Liver (tissue), 9 donors: ENCODE data around the gene SDK2. TPM values are rescaled to one million over a fixed set of nuclear protein-coding genes. Genes with fewer than 3 reads are reported as not detected.

Source experiments
- DNase-seq: peaks from one replicate; pipeline ENCODE4 v3.0.0-alpha.2; 2017; ENCODE audit warnings: low spot score
- H3K27ac ChIP-seq, 2 donors: one replicate each; pipeline ENCODE4 v1.7.0; 2013; ENCODE audit warnings: inconsistent platforms in 2 of 2, low read length in 2 of 2, control low read depth in 1 of 2, low read depth in 1 of 2, mild to moderate bottlenecking in 1 of 2
- H3K27me3 ChIP-seq, 4 donors: one replicate each; pipeline versions ENCODE4 v1.6.1 to v1.7.0; 2013; ENCODE audit warnings: low read length in 3 of 4, inconsistent platforms in 1 of 4, mild to moderate bottlenecking in 1 of 4, moderate library complexity in 1 of 4; ENCODE audit not compliant: control insufficient read depth in 4 of 4, insufficient read depth in 4 of 4
- H3K36me3 ChIP-seq, 4 donors: one replicate each; pipeline versions ENCODE4 v1.6.1 to v1.7.0; 2013; ENCODE audit warnings: low read length in 3 of 4, mild to moderate bottlenecking in 3 of 4, low read depth in 1 of 4, moderate library complexity in 1 of 4; ENCODE audit not compliant: control insufficient read depth in 4 of 4, insufficient read depth in 3 of 4
- H3K4me1 ChIP-seq, 4 donors: one replicate each; pipeline versions ENCODE4 v1.6.1 to v1.7.0; 2013; ENCODE audit warnings: low read length in 3 of 4, mild to moderate bottlenecking in 3 of 4, moderate library complexity in 1 of 4; ENCODE audit not compliant: control insufficient read depth in 4 of 4, insufficient read depth in 4 of 4
- H3K4me3 ChIP-seq, 3 donors: one replicate each; pipeline versions ENCODE4 v1.6.1 to v1.7.0; 2013; ENCODE audit warnings: low read length in 3 of 3, control low read depth in 1 of 3, low read depth in 1 of 3, mild to moderate bottlenecking in 1 of 3
- H3K9ac ChIP-seq, 2 donors: one replicate each; pipeline ENCODE4 v1.7.0; 2013; ENCODE audit warnings: low read length in 2 of 2, mild to moderate bottlenecking in 2 of 2, moderate library complexity in 2 of 2, control low read depth in 1 of 2, low read depth in 1 of 2
- H3K9me3 ChIP-seq, 4 donors: one replicate each; pipeline versions ENCODE4 v1.6.1 to v1.7.0; 2013; ENCODE audit warnings: low read length in 3 of 4; ENCODE audit not compliant: control insufficient read depth in 4 of 4
- ATF3 ChIP-seq: IDR thresholded peaks from 2 replicates; pipeline ENCODE4 v1.6.1; 2016; ENCODE audit warnings: antibody characterized with exemption
- EGR1 ChIP-seq, 2 donors: IDR thresholded peaks; 2 replicates each; pipeline ENCODE4 v1.6.1; 2016 to 2018; ENCODE audit warnings: antibody characterized with exemption in 2 of 2, low read depth in 2 of 2
- FOXA1 ChIP-seq: IDR thresholded peaks from 2 replicates; pipeline ENCODE4 v1.6.1; 2016; ENCODE audit warnings: antibody characterized with exemption
- FOXA2 ChIP-seq: IDR thresholded peaks from 2 replicates; pipeline ENCODE4 v1.6.1; 2016; ENCODE audit warnings: antibody characterized with exemption
- GABPA ChIP-seq, 2 donors: IDR thresholded peaks in 1 of 2; conservative IDR thresholded peaks in 1 of 2; 2 replicates each; pipeline ENCODE4 v1.6.1; 2016; ENCODE audit warnings: antibody characterized with exemption in 2 of 2, mild to moderate bottlenecking in 1 of 2, moderate library complexity in 1 of 2
- HNF4A ChIP-seq, 2 donors: conservative IDR thresholded peaks; 2 replicates each; pipeline ENCODE4 v1.6.1; 2016; ENCODE audit warnings: antibody characterized with exemption in 2 of 2, mild to moderate bottlenecking in 2 of 2
- HNF4G ChIP-seq: IDR thresholded peaks from 2 replicates; pipeline ENCODE4 v1.6.1; 2016; ENCODE audit warnings: antibody characterized with exemption
- JUND ChIP-seq, 2 donors: IDR thresholded peaks; 2 replicates each; pipeline ENCODE4 v1.6.1; 2016; ENCODE audit warnings: antibody characterized with exemption in 2 of 2
- NR2F2 ChIP-seq: IDR thresholded peaks from 2 replicates; pipeline ENCODE4 v1.6.1; 2016; ENCODE audit warnings: antibody characterized with exemption
- RXRA ChIP-seq, 2 donors: IDR thresholded peaks; 2 replicates each; pipeline ENCODE4 v1.6.1; 2017 to 2018; ENCODE audit warnings: antibody characterized with exemption in 2 of 2, mild to moderate bottlenecking in 1 of 2
- SP1 ChIP-seq: IDR thresholded peaks from 2 replicates; pipeline ENCODE4 v1.6.1; 2018; ENCODE audit warnings: antibody characterized with exemption, mild to moderate bottlenecking
- TAF1 ChIP-seq: conservative IDR thresholded peaks from 2 replicates; pipeline ENCODE4 v1.6.1; 2016; ENCODE audit warnings: antibody characterized with exemption, mild to moderate bottlenecking
- YY1 ChIP-seq: IDR thresholded peaks from 2 replicates; pipeline ENCODE4 v1.6.1; 2016; ENCODE audit warnings: antibody characterized with exemption, mild to moderate bottlenecking
- ZBTB33 ChIP-seq: IDR thresholded peaks from 2 replicates; pipeline ENCODE4 v1.6.1; 2016; ENCODE audit warnings: antibody characterized with exemption
- WGBS: extraction: QIAGEN DNeasy Blood & Tissue Kit; methylation state at CpG from one replicate; pipeline ENCODE4 v1.1.7; 2013; 5-methylcytosine and 5-hydroxymethylcytosine counted together
- polyA plus RNA-seq, 2 donors: library from polyadenylated mRNA; stranded (reverse) in 1 of 2; unstranded in 1 of 2; fragments of 200-250 nt in 1 of 2; fragments of >200 nt in 1 of 2; fragmentation: Nextera tagmentation in 1 of 2; extraction: Ambion mirVana in 1 of 2; gene quantifications; one replicate each; pipeline versions ENCODE4 v1.2.1 to v1.2.3, GENCODE V29; 2013 to 2015
- total RNA-seq, 2 donors: library from RNA; depleted of rRNA; stranded (reverse); fragments of >200 nt; gene quantifications; one replicate each; pipeline ENCODE4 v1.2.3, GENCODE V29; 2014
- TF ChIP-seq, protein P1 (sequence below): fragments of 150-350 bp; IDR thresholded peaks from 2 replicates; pipeline ENCODE4 v1.5.1; 2017; ENCODE audit warnings: improper control_type of control experiment, low read depth, low read length; ENCODE audit not compliant: missing input control
- TF ChIP-seq, protein P2 (sequence below): IDR thresholded peaks from 2 replicates; pipeline ENCODE4 v1.6.1; 2016; ENCODE audit warnings: antibody characterized with exemption
- TF ChIP-seq, protein P3 (sequence below): IDR thresholded peaks from 2 replicates; pipeline ENCODE4 v1.6.1; 2016; ENCODE audit warnings: antibody characterized with exemption, mild to moderate bottlenecking
- donor health status: healthy.
- donor health status: healthy.
- donor health status: healthy.
- donor health status: healthy.
- donor health status: healthy.

Gene SDK2
- total and polyA plus RNA-seq, 4 donors: 0.05 to 0.42 (median 0.10) TPM

GRCh38 chr17:73397278-73397826, 246.9 kb downstream of the SDK2 start:
- no peak for DNase-seq
- Histone ChIP-seq H3K27ac (no peak overlapping the region), H3K4me1 (no peaks in the 10 kb centered on the region), H3K9ac (no peak overlapping the region), H3K36me3 (no peaks in the 10 kb centered on the region), H3K27me3 (no peaks in the 10 kb centered on the region), H3K4me3 (no peak overlapping the region), H3K9me3 (no peaks in the 10 kb centered on the region)
- no peak for TF ChIP-seq FOXA2
- no peak for TF ChIP-seq HNF4G
- TF ChIP-seq SP1: no peak
- TF ChIP-seq HNF4A (conservative IDR thresholded peaks at IDR 0.05): no peak
- no peak for TF ChIP-seq EGR1 (IDR thresholded peaks at IDR 0.05; ENCODE audit: low read depth in 2 of 2)
- TF ChIP-seq GABPA (IDR thresholded peaks at IDR 0.05 in 1 of 2, conservative IDR thresholded peaks at IDR 0.05 in 1 of 2): no peak
- TF ChIP-seq, protein P1, sequence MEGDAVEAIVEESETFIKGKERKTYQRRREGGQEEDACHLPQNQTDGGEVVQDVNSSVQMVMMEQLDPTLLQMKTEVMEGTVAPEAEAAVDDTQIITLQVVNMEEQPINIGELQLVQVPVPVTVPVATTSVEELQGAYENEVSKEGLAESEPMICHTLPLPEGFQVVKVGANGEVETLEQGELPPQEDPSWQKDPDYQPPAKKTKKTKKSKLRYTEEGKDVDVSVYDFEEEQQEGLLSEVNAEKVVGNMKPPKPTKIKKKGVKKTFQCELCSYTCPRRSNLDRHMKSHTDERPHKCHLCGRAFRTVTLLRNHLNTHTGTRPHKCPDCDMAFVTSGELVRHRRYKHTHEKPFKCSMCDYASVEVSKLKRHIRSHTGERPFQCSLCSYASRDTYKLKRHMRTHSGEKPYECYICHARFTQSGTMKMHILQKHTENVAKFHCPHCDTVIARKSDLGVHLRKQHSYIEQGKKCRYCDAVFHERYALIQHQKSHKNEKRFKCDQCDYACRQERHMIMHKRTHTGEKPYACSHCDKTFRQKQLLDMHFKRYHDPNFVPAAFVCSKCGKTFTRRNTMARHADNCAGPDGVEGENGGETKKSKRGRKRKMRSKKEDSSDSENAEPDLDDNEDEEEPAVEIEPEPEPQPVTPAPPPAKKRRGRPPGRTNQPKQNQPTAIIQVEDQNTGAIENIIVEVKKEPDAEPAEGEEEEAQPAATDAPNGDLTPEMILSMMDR: no peak
- TF ChIP-seq RXRA (IDR thresholded peaks at IDR 0.05): no peak
- no peak for TF ChIP-seq FOXA1
- no peak for TF ChIP-seq ZBTB33
- TF ChIP-seq, protein P2, sequence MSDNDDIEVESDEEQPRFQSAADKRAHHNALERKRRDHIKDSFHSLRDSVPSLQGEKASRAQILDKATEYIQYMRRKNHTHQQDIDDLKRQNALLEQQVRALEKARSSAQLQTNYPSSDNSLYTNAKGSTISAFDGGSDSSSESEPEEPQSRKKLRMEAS: no peak
- 86% methylated on average over 17 of the region's 17 CpGs for WGBS

- Histone ChIP-seq H3K9me3 (no peaks in the 10 kb centered on the region), H3K36me3 (no peaks in the 10 kb centered on the region), H3K27me3 (no peaks in the 10 kb centered on the region), H3K9ac (no peak overlapping the region), H3K27ac (no peak overlapping the region), H3K4me3 (no peak overlapping the region), H3K4me1 (no peaks in the 10 kb centered on the region)
- 70% methylated on average over 21 of the region's 21 CpGs for WGBS
- DNase-seq: no peak
- TF ChIP-seq GABPA (IDR thresholded peaks at IDR 0.05 in 1 of 2, conservative IDR thresholded peaks at IDR 0.05 in 1 of 2): no peak
- no peak for TF ChIP-seq ATF3
- no peak for TF ChIP-seq JUND (IDR thresholded peaks at IDR 0.05)
- TF ChIP-seq HNF4G: no peak
- no peak for TF ChIP-seq YY1
- TF ChIP-seq NR2F2: no peak
- TF ChIP-seq, protein P1: no peak
- TF ChIP-seq FOXA2: no peak
- TF ChIP-seq SP1: no peak
- no peak for TF ChIP-seq TAF1
- no peak for TF ChIP-seq ZBTB33
- TF ChIP-seq, protein P3, sequence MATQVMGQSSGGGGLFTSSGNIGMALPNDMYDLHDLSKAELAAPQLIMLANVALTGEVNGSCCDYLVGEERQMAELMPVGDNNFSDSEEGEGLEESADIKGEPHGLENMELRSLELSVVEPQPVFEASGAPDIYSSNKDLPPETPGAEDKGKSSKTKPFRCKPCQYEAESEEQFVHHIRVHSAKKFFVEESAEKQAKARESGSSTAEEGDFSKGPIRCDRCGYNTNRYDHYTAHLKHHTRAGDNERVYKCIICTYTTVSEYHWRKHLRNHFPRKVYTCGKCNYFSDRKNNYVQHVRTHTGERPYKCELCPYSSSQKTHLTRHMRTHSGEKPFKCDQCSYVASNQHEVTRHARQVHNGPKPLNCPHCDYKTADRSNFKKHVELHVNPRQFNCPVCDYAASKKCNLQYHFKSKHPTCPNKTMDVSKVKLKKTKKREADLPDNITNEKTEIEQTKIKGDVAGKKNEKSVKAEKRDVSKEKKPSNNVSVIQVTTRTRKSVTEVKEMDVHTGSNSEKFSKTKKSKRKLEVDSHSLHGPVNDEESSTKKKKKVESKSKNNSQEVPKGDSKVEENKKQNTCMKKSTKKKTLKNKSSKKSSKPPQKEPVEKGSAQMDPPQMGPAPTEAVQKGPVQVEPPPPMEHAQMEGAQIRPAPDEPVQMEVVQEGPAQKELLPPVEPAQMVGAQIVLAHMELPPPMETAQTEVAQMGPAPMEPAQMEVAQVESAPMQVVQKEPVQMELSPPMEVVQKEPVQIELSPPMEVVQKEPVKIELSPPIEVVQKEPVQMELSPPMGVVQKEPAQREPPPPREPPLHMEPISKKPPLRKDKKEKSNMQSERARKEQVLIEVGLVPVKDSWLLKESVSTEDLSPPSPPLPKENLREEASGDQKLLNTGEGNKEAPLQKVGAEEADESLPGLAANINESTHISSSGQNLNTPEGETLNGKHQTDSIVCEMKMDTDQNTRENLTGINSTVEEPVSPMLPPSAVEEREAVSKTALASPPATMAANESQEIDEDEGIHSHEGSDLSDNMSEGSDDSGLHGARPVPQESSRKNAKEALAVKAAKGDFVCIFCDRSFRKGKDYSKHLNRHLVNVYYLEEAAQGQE: no peak
- TF ChIP-seq RXRA (IDR thresholded peaks at IDR 0.05): no peak
- TF ChIP-seq, protein P2: no peak
- no peak for TF ChIP-seq FOXA1
These were observed 247.6 kb downstream of the SDK2 start for GRCh38 chr17:73396431-73397277.
